HG02973 (cell line): ENCODE results near the gene TINAGL1.
"Not testable (repeated sequence)": the region's sequence is repeated elsewhere in the genome, so short reads cannot be mapped to it uniquely, and the experiment has no call there.

Source experiments
- ATAC-seq: cut with Tn5 transposase; IDR thresholded peaks from one replicate; pipeline ENCODE4 v1.9.1; 2021; ENCODE audit warnings: moderate library complexity; ENCODE audit not compliant: unreplicated experiment

TINAGL1 gene

DNA sequence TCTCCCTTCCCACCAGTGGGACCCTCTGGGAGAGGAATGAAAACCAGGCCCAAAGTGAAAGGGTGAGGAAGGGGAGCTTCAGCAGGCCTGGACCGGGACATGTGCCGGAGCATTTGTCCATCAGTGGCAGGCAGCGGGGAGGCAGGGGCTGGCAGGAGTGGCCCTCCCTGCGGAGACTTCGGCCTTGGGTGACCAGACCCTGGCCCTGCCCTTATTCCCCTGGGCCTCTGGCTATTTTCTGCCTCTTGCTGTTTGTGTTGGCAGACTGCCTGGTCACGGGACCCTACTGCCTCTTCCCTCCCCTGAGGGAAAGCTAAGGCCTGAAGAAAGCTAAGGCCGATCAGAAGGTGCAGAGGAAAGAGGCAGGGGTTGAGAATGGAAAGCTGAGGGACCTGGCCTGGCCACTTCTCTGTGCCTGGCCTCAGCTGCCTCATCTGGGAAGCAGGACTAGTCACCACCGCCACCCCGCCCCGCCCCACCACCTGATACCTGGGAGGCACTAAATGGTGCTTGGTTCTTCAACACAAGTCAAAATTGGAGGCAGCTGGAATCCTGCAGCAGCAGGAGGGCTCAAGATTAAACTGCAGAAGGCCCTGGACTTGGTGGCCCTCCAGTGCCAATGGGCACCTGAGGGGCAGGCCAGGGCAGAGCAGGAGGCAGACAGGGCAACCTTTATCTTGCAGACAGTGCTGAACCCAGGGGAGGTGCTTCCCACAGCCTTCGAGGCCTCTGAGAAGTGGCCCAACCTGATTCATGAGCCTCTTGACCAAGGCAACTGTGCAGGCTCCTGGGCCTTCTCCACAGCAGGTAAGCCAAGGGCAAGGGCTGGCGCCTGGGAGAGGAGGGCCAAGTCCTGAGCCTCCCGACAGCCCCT, 7.9 kb downstream of the TINAGL1 start:
- ATAC-seq, result no peak

DNA sequence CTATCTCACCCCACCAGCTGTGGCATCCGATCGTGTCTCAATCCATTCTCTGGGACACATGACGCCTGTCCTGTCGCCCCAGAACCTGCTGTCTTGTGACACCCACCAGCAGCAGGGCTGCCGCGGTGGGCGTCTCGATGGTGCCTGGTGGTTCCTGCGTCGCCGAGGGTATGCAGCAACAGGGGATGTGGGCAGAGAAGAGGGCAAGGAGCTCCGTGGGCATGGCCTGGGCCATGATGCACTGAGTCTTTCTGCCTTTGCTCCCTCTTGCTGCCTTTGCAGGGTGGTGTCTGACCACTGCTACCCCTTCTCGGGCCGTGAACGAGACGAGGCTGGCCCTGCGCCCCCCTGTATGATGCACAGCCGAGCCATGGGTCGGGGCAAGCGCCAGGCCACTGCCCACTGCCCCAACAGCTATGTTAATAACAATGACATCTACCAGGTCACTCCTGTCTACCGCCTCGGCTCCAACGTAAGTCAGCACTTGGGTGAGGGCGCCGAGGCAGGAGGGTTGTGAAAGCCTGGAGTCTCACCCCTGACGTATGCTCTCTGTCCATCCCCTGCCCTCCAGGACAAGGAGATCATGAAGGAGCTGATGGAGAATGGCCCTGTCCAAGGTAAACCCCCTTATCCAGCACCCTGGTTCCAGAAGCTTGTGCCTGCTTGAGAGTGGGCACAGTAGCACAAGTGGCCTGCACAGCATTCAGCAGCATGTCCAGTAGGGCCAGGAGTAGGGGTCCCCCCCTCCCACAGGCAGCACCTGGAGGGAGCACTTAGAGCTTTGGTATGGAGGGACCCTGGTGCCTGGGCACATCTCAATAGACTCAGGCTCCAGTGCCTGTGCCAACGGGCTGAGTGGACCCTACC, 8.8 kb downstream of the TINAGL1 start:
- no peak for ATAC-seq

- ATAC-seq, result no peak
These were observed 9.5 kb downstream of the TINAGL1 start for GRCh38 chr1:31585736-31586365.

- ATAC-seq, result no peak
These were observed 10.3 kb downstream of the TINAGL1 start for GRCh38 chr1:31586376-31587327.

GRCh38 chr1:31587328-31587699, 11.0 kb downstream of the TINAGL1 start:
- ATAC-seq, result not testable (repeated sequence)

GRCh38 chr1:31587720-31588423, 11.6 kb downstream of the TINAGL1 start:
- ATAC-seq, result no peak

GRCh38 chr1:31588751-31589515, 12.6 kb downstream of the TINAGL1 start:
- no peak for ATAC-seq

- no peak for ATAC-seq
These were observed 15.2 kb downstream of the TINAGL1 start for GRCh38 chr1:31591425-31592093.

GRCh38 chr1:31592132-31592531, 15.8 kb downstream of the TINAGL1 start:
- no peak for ATAC-seq

- ATAC-seq, result no peak
These were observed 16.9 kb downstream of the TINAGL1 start for GRCh38 chr1:31593136-31593665.

GRCh38 chr1:31593770-31594632, 17.7 kb downstream of the TINAGL1 start:
- no peak for ATAC-seq

DNA sequence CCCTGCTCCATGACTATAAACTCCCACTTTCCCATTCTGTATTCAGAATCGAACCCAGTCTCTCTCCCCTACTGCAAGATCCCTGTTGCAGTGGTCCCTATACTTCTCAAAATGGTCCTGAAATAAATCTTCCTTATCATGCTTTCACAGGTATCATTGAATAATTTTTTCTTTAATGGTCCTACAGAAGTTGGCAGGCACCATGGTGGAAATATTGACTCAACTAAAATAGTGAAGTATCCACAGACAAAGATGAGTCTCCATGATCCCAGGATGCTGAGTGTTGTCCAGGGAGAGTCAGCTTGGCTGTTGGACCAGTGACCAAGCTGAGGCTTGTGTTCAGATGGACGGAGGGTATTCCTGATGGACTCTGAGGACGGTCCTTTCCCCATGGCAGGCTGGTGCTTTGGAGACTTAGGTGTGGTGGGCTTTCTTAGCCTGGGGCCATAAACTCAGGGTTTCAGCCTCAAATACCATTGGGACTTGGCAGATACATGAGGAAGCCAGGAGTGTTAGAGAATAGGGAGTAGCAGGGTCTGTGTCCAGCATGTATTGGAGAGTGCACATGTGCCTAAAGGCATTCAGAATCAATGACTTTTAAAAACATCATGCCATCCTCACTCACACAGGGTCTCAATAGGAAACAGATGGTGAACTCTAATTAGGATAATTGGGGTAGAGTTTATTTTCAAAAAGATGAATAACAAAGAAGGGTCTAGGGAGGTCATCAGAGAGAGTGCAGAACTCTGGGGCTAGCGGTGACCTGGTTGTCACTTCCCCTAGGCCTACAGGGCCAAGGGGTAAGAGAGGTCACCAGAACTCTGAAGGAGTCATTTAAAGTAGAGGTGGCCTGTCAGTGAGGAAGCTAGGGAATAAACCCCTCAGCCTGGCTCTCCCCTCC, 19.8 kb downstream of the TINAGL1 start:
- no peak for ATAC-seq

GRCh38 chr1:31596737-31597097, 20.4 kb downstream of the TINAGL1 start:
- no peak for ATAC-seq

GRCh38 chr1:31598980-31599379, 22.7 kb downstream of the TINAGL1 start:
- ATAC-seq, result no peak

DNA sequence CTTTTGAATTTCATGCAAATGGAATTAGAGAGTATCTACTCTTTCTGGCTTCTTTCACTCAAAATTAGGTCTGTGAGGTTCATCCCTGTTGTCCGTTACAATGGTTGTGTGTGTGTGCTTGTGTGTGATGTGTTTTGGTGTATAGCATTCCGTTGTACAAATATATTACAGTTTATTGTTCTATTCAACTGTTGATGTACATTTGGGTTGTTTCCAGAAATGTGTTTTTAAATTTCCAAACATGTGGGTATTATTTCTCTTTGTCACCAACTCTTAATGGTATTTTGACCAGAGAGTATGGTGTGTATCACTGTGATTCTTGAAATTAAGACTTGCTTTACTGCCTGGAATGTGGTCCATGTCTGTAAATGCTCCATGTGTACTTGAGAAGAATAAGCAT, 24.3 kb downstream of the TINAGL1 start:
- no peak for ATAC-seq

DNA sequence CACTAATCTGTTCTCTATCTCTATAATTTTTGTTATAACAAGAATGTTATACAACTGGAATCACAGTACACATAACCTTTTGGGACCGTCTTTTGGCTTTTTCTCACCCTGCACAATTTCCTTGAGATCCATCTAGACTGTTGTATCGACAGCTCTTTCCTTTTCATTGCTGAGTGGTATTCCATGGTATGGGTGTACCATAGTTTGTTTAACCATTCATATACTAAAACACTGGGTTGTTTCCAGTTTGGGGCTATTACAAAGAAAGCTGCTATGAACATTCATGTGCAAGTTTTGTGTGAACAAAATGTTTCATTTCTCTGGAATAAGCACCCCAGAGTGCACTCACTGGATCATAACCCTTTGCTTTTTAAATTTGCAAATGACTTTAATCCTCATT, 25.8 kb downstream of the TINAGL1 start:
- no peak for ATAC-seq
